ENCODE results near the gene PLCB3. TPM values are rescaled to one million over a fixed set of nuclear protein-coding genes. Genes with fewer than 3 reads are reported as not detected.

The PLCB3 gene
- total and polyA plus RNA-seq, 2 of the 13 experiments (the other 11 are each of a cell fraction or from before 2014, with no cell fraction given), result 7.5 to 13.8 TPM

- CTCF ChIA-PET (ENCODE audit: low intra/inter-chr PET ratio, low total read pairs), result no interaction called here
- no peak overlapping the region for H3K4me2 ChIP-seq (ENCODE audit: low read depth, low read length)
- POLR2A ChIA-PET, result interaction anchor here (2.6 kb wide), 1 partner anchor 10 kb away, joined by 10 read pairs; no protein-coding TSS in a partner anchor
- no peak for TF ChIP-seq FOXP4 (CRISPR knock-in tag; IDR thresholded peaks at IDR 0.05)
- no peak for TF ChIP-seq NKX3-1 (CRISPR knock-in tag; IDR thresholded peaks at IDR 0.05)
- TF ChIP-seq ZNF30 (CRISPR knock-in tag; IDR thresholded peaks at IDR 0.05), result no peak
- no peak for TF ChIP-seq PHF5A (CRISPR knock-in tag; IDR thresholded peaks at IDR 0.05; ENCODE audit: low read depth, unreplicated experiment)
- no peak for TF ChIP-seq ETS1 (CRISPR knock-in tag; IDR thresholded peaks at IDR 0.05)
- no peak for TF ChIP-seq ATF7 (IDR thresholded peaks at IDR 0.05)
- no peak for TF ChIP-seq ATF7 (CRISPR knock-in tag; IDR thresholded peaks at IDR 0.05)
- TF ChIP-seq RBFOX2 (IDR thresholded peaks at IDR 0.05; ENCODE audit: low read depth, low read length), result no peak
- no peak for TF ChIP-seq KLF9 (CRISPR knock-in tag; IDR thresholded peaks at IDR 0.05; ENCODE audit: low read depth)
- TF ChIP-seq ATF6 (CRISPR knock-in tag; conservative IDR thresholded peaks at IDR 0.05), result no peak
- no peak for TF ChIP-seq ZNF234 (CRISPR knock-in tag; conservative IDR thresholded peaks at IDR 0.05)
- no peak for TF ChIP-seq E2F1 (CRISPR knock-in tag; IDR thresholded peaks at IDR 0.05)
- no peak for TF ChIP-seq PHF21A (CRISPR knock-in tag; IDR thresholded peaks at IDR 0.05)
- no peak for TF ChIP-seq ZNF713 (CRISPR knock-in tag; IDR thresholded peaks at IDR 0.05)
- TF ChIP-seq NR0B2 (CRISPR knock-in tag; IDR thresholded peaks at IDR 0.05), result no peak
- no peak for TF ChIP-seq ELF3 (CRISPR knock-in tag; IDR thresholded peaks at IDR 0.05)
- TF ChIP-seq TRIM24 (CRISPR knock-in tag; IDR thresholded peaks at IDR 0.05), result no peak
- no peak for TF ChIP-seq ZSCAN25 (CRISPR knock-in tag; IDR thresholded peaks at IDR 0.05)
- no peak for TF ChIP-seq NONO (IDR thresholded peaks at IDR 0.05)
- TF ChIP-seq NONO (CRISPR knock-in tag; conservative IDR thresholded peaks at IDR 0.05), result no peak
These were observed 7.7 kb downstream of the PLCB3 start for GRCh38 chr11:64258946-64259532.

More at GRCh38 chr11:64258946-64259532, 7.7 kb downstream of the PLCB3 start:
- H3K9me3 ChIP-seq (ENCODE audit: low read length), result no peaks in the 10 kb centered on the region
- in situ Hi-C loops (cut with HindIII; ENCODE audit: extremely low pct_ligation_motif_present, low pct_unique_long_range_greater_than_20kb) (no loop called here), intact Hi-C loops (cut with micrococcal nuclease; ENCODE audit: unreplicated experiment) (no loop called here)
- ATAC-seq (no peak), FAIRE-seq (no peak), DNase-seq (ENCODE audit: low spot score) (no peak)
- no peak overlapping the region for H3K27ac ChIP-seq (ENCODE audit: extremely low read length, insufficient read depth, low read length)
- H3K4me1 ChIP-seq (ENCODE audit: insufficient read depth, low read length), result no peaks in the 10 kb centered on the region
- peaks cover 14 to 45% of the 10 kb centered on the region in 2 experiments; a peak in 4 of 5 replicates for H3K36me3 ChIP-seq (replicated peaks in 1 of 2; ENCODE audit: control insufficient read depth in 1 of 2, insufficient read depth in 2 of 2, low read length in 2 of 2)
- H3K9ac ChIP-seq (ENCODE audit: insufficient read depth, low read depth, low read length), result no peak overlapping the region
- no peaks in the 10 kb centered on the region for H3K27me3 ChIP-seq (ENCODE audit: control insufficient read depth in 1 of 2, insufficient read depth in 2 of 2, low read length in 2 of 2)
- H4K20me1 ChIP-seq (ENCODE audit: insufficient read depth, low read length), result no peaks in the 10 kb centered on the region
- no TSS peak for BruUV-seq (replicated peaks)
- no peak overlapping the region for H2AFZ ChIP-seq (ENCODE audit: low read length)
- H3K79me2 ChIP-seq (ENCODE audit: insufficient read depth, low read length), result no peaks in the 10 kb centered on the region
- 95% methylated on average over 17 of the region's 32 CpGs for WGBS (ENCODE audit: low lambda C conversion rate)
- H3K4me3 ChIP-seq (replicated peaks in 1 of 3; ENCODE audit: insufficient read depth in 1 of 3, low read depth in 2 of 3, low read length in 3 of 3), result no peak overlapping the region
